COLO829 (cell line): ENCODE measurements around the gene PID1.

Experiments used
- DNase-seq: peaks from one replicate; pipeline ENCODE4 v3.0.0; 2012; ENCODE audit warnings: low spot score

The PID1 gene, protein sequence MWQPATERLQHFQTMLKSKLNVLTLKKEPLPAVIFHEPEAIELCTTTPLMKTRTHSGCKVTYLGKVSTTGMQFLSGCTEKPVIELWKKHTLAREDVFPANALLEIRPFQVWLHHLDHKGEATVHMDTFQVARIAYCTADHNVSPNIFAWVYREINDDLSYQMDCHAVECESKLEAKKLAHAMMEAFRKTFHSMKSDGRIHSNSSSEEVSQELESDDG

DNA sequence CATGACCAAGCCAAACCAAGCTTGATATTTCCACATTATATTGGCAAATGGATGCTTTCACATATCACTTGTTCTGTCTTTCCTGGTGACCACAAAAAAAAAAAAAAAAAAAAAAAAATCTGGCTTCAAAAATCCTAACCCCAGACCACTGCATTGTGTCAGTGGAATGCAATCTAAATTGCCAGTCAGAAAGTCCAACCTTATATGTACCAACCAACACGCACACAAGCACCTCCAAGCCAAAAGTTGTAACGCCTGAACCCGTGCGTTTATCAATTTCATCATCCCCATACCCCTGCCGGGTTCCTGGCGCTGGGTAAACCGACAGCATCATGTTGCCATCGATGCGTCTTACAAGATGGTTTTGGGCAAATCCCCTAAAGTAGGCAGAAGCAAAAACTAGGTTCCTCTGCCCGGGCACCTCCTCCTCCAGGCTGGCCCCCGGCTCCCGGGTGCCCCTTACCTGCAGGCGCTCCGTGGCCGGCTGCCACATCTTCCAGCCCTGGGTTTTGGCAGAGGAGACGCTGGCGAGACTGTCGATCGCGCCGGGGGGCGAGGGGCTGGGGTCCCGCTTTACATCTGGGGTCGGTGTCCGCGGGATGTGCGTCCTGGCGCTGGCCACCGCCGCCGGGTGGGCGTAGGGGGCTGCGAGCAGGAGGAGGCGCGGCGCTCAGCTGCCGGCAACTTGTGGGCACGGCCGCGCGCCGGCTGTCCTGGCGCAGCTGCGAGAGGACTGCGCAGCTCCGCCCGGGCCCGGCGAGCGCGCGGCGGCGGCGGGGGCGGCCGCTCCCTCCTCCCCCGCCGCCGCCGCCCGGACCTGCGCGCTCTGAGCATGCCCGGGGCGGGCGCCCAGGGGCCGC is at the start of gene PID1:
PID1 (minus strand) TSS at position 737 of the 860 bp plus-strand sequence; CDS start at position 493, 244 bp downstream.
- no peak for DNase-seq

DNA sequence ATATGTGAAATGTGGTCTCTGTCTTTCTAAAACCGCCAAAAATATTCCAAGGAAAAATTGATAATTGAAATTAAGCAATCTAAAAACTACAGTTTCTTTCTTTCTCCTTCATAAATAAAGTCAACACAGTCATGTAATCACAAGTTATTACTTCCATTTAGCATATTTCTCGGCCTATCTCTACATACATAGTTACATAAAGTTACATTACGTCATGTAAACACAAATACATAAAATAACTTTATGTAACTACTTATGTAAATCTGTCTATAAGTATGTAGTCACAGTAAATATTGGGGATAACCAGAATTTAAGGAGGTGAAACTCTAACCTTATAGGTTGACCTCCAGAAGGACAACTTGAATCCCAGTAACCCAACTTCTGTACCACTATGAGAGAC is 48.5 kb upstream of the PID1 start:
- no peak for DNase-seq

DNA sequence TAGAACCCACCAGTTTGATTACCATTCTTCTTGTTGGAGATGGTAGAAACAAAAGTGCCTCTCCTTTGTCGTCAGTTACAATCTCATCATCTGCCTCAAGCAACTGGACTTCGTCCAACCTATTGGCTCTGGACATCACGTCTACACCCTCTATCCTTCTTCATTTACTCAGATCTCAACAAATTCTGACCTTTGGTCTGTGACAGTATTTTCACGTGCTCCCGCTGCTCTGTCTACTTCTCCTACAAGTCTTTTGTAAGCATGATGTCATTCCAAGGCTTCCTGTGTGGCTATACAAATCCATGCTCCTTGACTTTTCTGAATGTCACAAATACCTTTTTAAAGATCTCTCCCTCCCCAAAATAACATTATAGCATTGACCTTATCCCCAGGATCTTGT is 43.0 kb upstream of the PID1 start:
- peak; percentile 34 for DNase-seq

DNA sequence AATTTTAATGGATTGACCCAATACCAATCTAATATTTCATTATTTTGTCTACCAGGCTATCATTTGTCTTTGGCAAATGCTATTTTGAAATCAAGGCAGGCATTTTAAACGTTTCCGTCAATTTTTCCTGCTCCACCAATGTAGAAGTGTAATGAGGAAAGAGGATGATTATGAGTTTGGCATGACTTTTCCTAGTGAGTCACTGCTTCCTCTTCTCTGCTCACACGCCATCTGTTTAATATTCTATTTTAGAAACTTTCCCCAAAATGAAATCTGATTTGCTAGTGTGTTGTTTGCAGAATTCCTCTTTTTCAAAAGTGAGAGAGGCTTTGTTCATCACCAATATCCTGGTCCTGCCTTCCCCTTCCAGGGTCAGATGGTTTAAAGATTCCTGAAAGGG is 42.5 kb upstream of the PID1 start:
- peak; percentile 72 for DNase-seq

DNA sequence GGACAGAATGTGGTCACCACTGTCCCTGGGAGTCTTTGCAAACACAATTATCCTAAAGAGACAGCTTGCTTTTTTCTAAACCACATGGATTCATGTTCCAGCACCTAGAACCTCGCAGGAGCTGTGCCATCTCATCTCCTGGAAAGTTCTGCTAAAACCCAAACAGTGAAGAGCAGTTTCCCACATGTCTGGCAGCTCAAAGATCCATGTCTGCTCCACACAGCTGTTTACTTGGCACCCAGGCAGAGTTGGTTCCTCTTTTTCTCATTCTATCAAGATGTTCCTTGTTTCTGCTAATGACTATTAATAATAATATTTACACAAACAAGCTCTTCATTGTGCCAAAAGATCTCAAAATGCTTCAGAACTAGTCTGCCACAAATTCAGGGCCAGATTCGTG is 30.1 kb upstream of the PID1 start:
- DNase-seq, result no peak

DNA sequence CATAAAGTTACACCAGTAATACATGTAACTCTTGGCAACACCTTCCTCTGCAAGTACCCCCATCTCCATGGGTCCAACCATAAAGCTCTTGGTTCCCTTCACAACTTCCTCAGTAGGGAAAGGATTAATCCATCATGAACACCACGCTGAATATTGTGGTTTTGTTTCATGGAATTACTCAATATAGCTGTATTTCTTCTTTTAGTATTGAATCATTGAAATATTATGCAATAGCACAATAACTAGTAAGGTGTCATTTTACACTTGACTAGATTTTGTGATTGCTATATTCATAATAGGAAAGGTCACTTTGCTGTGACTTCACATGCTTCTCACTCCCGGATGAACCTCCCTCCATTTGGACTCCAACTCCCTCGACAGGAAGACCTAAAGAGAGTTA is 29.7 kb upstream of the PID1 start:
- no peak for DNase-seq

DNA sequence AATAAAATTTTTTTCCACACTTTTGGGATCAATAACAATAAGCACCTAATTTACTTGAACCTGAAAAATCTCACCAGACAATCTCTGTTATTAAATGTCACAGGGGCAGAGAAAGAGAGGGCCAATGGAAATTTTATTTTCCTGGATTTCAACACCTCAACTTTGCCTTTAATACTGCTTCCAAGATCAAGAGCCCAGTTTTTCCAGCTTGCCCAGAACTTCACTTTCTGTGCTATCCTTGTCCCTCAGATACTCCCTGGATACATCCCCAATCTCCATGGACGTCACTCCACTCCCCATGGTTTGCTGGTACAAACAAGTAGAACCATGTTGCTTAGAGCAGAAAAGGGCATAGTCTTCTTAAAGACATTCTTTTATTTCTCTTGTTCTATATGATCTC is 29.3 kb upstream of the PID1 start:
- DNase-seq, result no peak

DNA sequence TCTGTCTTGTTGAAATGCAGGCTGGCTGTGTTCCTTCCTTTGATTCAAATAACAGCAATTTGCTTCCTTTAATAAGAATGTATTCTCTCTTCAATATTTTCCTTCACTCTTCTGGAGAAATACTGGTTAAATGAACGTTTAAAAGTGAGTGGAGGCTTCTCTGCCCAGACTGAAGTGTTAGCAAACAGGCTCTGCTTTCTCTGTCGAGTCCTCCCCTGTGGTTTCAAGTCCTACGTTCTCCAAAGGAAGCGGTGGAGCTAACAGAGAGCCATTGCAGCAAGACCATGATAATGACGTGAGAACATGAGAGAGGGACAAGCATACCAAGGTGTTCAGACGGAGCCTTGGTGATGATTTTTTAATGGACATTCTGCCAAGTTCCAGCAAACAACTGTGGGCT is 26.2 kb upstream of the PID1 start:
- no peak for DNase-seq

DNA sequence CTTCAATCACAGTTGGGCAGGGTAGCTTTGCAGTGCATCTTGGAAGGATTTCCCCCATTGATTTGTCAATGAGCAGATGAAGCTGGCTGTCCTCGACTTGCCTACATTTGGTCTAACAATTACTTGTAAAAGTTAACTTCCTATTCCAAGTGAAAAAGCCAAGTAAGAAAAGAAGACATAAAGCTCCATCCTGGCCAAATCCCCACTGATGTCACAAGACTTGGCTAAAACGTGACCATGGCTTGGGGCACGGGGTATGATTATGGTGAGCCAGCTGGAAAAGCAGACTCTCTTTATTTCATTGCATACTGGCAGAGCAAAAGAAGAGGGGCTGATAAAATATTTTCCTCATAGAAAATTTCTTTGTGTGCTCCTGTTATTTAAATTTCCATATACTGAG is 25.4 kb upstream of the PID1 start:
- no peak for DNase-seq

DNA sequence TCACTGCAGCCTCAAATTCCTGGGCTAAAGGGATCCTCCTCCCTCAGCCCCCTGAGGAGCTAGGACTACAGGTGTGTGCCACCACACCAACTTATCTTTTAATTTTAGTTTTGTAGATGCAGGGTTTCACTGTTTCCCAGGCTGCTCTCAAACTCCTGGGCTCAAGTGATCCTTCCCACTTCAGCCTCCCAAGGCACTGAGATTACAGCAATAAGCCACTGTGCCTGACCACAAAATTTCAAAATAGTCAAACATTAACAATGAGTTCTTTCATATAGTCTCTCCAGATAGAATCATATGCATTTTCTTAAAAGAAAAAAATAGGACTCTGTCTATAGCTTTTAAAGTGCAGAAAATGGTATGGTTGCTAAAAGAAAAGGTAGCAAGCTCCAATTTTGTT is 24.9 kb upstream of the PID1 start:
- peak; percentile 50 for DNase-seq

DNA sequence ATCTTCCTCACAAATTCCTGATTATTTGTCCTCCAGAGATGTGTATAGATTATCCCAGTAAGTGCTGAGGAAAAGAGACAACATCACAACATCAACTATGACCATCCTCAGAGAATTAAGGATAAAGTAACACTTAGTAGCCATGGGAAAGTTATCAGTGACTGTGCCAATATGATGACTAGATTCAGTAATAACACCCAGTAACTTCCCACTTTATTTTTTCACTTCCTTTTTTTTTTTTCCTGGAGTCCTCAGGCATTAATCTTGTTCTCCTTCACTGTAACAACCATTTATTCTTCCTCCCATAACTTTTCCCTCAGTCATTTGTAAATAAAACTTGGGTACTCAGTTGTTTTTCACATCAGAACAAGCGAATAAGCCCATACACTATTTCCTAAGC is 16.7 kb upstream of the PID1 start:
- DNase-seq, result no peak

DNA sequence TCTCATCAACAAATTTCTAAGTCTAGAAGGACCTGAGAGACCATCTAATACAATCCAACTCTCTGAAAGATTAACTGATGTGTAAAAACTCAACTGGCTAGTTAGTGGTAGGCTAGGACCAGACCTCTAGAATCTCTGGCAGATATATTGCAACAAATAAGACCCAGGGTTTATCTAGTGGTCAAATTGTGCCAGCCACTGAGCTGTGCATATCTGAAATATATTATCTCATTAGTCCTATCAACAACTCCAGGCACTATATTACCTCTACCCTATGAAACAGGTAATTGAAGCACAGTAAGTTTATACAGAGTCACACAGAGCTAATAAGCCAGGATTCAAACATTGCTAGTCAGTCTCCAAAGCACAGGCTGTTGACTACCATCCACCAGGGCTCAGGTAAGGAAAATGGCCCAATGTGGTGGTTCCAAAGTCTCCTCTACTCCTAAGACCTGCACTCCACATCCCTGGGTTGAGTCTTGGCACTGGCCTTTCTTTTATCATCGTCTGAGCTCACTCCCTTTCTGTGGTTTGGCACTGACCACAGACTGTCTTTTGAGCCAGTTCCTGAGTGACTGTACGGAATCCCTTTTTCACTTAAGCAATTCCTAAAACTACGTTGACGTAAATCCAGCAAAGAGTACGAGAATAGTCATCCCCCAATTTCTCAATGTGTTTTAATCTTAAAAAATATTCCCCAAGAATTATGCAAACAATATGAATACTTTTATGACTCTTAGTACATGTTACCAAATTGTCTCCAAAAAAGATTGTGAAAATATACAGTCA is 11.9 kb upstream of the PID1 start:
- peak; percentile 31 for DNase-seq

DNA sequence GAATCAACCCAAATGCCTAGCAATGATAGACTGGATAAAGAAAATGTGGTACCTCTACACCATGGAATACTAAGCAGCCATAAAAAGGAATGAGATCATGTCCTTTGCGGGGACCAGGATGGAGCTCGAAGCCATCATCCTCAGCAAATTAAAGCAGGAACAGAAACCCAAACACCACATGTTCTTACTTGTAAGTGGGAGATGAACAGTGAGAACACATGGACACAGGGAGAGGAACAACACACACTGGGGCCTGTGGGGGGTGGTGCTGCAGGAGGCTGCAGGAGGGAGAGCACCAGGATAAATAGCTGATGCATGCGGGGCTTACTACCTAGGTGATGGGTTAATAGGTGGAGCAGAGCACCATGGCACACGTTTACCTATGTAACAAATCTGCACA is 8.4 kb upstream of the PID1 start:
- DNase-seq, result no peak

DNA sequence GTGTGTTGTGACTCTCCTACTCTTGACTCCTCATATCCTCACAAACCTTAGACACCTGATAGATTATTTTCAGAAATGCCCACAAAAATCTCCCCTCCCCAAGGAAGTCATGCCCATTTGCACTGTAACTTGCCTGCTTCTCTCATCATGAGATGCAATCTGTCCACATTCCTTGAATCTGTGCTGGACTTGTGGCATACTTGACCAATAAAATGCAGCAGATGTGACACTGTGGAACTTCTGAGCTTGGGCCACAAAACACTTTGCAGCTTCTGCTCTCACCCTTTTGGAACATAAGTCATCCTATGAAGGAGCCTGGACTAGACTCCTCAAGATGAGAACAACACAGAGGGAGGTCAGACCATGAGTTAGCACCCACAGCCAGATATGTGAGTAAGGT is 4.4 kb upstream of the PID1 start:
- DNase-seq, result no peak

DNA sequence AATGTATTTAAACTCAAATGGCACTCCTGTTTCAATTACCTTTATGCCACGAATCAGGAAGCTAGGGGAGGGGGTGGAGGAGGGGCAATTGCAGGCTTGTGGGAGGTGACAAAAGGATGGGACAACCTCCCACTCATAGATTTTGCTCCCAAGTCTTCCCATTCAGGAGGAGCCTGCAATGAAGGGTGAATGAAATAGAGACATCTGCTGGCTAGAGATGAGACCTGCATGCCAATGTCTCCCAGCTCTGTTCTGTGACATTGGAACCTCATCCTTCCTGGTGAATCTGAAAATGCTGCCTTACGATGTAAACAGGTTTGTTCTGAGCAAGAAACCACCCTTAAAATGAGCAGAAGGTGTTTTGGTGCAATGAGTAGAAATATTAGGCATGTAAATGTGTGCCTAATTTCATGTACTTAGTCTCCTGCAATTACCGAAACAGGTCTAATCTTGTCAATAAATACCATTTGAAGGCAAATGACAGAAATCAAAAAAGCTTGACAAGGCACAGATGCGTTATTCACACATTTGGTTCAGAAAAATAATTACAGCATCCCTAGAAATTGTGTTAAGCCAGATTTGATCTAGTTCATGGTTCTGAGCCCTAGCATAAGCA is 2.7 kb upstream of the PID1 start:
- DNase-seq, result peak; percentile 73

DNA sequence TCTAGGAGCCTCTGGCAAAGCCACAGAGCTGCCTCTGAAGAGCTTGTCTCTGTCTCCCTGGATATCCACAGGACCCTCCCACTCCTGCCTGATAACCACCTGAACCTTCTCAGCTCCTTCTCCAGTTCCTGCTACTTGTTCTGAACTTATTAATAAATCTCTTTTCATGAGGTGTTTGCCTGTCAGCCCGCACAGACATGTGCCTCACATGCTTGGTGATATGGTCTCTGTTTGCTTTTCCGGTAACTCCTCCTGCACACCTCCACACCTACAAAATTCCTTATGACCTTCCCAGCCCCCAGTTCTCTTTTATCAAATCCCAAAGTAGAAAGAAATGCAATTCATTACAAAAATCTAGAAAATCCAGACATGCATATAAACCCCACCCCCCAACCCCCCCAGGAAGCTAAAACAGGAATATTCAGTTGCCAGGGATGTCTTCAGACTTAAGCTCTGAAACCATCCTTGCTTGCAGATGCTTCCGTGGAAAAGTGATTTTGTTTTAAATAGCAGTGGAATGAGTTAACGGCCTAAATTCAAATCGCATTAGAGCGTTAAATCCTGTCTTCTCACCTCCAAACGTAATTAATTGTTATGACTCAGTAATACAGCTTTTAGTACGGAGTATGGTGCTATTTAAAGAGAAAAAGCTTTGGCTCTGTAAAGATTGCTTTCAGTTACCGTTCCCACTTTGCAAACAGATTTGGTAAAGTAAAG is 2.1 kb upstream of the PID1 start:
- no peak for DNase-seq

DNA sequence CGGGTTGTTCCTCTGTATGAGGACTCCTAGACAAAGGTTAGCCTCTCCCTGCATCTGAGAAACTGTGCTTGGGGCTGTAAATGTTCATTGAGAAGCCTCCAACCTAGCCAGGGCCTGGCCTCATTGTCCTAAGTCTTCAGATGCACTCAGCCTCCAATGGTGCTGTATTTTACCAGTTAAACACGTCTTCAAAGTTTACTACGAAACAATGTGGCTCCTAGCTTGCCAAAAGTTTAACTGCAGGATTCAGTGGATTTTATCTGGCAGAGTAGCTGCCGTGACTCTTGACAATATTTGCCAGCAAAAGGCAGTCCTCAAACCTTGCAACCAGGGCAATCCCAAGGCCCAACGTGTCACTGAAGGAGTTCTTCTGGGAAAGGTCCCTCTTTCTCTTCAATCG is 1.1 kb downstream of the PID1 start:
- no peak for DNase-seq

DNA sequence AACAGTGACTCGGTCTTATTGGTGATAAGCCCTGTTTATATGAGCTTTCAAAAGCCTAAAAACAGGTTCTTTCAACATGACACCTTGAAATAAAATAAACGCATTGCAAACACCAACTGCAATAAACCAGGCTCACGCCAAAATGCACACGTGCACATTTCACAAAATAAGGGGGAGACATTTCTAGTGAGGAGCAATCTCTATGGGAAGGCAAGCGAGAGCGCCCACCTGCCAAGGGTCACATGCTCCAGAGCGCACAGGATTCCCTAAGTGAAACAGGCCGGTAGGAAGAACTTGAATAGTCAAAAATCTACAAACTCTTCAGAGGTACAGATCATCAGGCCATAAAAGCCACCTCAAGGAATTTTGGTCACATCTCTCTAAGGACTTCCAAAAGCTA is 1.9 kb downstream of the PID1 start:
- no peak for DNase-seq

DNA sequence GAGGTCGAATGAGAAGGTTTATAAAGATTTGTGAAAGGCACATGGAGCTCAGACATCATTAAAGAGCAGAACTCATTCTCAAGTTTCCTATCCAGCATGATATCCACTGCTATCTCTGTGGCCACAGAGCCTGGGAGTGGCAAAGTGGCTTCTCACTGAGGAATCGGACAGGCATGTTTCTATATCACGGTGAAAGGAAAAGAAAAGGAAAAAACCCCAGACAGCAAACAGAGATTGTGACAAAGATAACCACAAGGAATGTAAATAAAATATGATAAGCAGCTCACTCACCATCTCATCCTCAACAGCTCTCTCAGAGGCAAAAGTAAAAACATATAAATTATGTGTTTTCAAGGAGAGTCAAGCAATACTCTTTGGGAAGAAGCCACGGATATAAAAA is 2.5 kb downstream of the PID1 start:
- DNase-seq, result no peak

DNA sequence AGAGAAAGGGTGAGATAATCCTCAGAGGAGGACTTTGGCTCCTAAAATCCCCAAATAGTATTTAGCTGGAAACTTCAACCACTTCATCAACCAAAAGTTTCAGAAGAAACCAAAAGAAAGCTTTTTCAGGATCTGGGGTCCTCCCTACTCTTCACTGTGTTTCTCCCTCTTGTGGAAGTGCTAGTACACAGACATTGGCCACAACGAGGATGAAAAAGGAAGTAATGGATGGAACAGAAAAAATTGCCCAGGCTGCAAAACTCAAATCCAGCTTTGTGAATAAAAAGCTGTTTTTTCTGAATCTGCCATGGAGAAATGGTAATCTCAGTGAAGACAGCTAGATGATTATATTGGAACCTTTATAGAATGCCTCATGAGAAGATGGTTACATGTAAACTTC is 4.0 kb downstream of the PID1 start:
- no peak for DNase-seq

DNA sequence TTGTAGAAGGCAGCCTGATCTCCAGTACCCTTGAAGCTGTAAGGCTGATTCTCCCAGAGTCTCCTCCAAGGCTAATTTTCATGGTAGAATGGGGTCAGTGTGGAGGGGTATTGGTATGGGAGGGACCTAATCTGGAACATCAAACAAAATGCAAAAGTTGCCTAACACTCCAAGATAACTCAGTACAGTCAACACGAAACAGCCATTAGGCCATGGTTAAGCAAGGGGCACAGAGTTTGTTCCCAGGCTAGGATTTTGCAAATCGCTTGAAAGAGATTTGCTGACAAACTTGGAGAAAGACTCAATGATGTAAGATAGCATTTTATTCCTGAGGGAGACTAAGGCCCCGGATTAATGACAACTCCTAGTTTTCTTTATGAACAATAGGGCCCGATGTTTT is 5.4 kb downstream of the PID1 start:
- no peak for DNase-seq

DNA sequence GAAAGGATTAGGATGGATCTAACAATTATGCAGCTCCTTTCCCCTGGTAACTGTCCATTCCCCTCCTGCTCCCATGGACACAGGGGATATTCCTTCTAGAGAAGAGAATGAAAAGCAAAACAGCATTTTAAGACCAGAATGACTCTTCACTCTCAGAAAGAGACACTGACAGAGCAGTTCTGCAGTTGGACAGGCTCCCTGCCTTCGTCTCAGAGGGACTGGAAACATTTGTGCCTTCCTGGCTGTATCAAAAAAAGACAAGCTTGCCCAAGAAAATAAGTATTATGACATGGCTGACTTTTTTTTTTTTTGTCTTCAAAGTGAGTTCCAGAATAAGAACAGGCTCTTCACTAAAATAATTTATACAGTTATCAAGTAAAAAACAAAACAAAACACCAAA is 9.5 kb downstream of the PID1 start:
- no peak for DNase-seq
